GM19238 (cell line): ENCODE measurements around the gene AREL1.

ENCODE experiments used
- DNase-seq: peaks from one replicate; pipeline ENCODE4 v3.0.0; 2011; ENCODE audit warnings: low spot score; ENCODE audit not compliant: insufficient read length

AREL1 gene

DNA sequence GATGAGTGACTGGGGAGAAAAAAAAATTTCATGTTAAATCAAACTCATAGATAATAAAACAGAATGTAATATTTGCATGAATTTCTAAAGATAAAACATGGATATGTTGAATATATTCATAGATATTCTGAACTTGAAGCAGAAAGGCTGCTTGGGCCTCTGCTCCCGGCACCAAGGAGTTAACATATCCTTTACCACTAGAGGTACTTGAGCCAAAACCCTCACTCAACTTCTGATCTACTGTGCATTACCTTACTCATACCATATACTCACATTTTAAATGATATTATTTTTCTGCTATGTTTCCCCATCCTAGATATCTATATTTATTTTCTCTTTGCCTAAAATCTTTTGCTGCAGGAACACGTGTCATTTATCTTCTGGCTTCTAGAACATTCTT, 14.9 kb downstream of the AREL1 start:
- no peak for DNase-seq

DNA sequence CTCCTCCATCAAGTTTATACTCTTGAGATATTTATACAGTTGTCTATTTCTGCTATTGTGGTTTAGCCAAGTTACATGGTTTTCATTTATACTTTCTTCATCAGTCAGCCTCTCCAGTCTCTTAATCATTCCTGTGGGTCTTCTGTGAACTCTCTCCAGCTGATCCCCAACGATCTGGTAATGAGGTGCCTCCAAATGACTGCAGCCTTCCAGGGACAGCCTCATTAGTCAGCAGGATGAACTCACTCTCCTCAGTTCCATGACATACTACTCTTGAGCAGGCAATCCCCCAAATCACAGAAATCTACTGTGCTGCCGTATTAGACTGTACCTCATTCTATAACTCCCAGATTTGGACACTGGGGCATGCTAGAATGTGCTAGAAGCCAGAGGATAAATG, 15.3 kb downstream of the AREL1 start:
- DNase-seq = no peak

DNA sequence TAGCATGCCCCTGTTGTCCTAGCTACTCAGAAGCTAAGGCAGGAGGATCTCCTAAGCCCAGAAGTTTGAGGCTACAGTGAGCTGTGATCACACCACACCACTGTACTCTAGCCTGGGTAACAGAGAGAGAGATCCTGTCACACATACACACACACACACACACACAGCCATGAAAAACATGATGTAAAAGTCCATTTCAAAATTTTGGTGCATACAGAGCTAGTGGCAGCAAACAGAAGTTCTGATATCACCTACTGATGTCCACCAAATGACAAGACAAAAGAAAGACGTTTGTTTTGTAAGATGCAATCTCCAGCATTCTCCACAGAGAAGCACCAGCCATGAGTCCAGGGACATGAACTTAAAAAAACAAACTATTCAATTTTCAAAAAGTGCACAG, 15.9 kb downstream of the AREL1 start:
- no peak for DNase-seq

DNA sequence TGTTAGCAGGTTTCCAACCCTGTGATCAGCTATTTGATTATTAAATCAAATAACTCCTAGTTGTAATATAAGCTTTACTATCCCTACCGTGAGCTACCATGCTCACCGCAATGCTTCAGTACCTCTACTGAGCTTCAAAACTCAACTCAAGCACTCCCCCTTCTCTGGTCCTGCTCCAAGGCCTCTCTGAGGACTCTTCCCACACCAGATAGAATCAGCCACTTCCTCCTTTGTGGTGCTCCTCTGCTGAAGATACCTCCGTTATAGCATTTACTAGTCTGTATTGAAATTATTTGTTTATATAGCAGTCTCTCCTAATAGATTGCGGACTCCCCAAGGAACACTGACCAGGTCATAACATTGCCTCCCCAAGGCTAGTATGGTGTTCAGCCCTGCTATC, 17.5 kb downstream of the AREL1 start:
- DNase-seq = no peak

DNA sequence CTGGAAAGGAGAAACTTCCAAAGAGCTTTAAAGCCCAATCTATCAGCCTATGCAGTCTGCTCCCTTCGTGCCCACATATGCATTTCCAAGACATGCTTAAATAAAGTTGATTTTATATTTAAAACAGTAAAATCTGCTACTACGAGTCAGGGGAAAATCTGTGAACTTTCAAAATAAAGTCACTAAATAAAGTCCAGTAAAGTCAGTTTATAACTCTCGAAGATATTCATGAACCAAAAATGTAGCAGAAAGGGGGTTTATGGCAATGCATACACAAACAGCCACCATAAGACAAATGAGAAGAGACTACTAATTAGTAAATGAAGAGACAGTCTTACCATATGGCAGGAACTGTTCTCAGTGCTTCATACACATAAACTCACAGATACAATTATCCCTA, 19.7 kb downstream of the AREL1 start:
- no peak for DNase-seq

DNA sequence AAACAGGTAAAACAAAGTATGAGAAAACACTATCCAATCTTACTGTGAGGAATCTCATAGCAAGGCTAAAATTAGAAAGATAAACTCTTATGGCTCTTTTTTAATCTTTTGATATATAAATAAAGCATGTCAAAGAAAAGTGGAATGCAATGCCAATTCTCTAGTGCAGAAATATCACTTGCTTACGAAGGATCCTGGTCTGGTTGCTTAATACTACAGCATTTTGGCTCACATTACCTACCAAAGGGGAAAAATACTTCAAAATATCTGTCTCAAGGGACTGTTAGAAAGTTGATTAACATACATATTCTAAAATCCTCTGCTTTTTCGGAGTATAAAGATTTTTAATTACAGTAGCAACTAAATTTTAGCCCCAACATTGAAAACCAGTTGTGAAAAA, 21.4 kb downstream of the AREL1 start:
- no peak for DNase-seq

DNA sequence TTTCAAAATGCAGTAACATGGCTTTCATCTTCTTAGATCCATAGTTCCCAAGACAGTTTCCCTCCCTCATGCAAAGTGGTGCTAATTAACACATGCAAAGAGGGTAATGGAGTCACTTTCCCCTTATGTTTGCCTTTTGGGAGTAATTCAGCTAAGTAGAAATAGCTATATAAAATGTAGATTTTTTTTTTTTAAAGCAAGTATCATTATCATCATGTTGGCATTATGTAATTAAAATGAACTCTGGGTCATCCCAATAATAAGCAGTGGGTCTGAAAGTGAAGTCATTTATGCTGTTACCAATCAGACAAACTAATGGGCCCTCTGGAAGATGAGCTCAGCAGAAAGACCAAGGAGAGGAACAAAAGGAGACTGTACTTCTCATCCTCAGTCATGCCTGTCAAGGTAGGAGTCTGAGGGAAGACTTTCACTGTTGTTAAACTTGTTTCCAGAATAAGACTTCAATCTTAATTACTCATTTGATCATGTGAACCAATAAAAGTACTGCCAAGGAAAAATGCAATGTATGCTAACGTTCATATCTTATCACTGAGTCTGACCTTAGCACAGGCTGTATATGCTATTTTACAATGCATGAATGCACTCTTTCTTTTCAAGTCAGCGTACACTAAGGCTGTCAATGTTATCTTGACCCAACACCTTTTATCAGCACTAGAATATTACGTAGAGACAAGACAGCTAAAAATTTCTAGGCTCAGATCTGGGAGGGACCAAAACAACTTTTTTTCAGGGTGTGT, 26.8 kb downstream of the AREL1 start:
- no peak for DNase-seq

DNA sequence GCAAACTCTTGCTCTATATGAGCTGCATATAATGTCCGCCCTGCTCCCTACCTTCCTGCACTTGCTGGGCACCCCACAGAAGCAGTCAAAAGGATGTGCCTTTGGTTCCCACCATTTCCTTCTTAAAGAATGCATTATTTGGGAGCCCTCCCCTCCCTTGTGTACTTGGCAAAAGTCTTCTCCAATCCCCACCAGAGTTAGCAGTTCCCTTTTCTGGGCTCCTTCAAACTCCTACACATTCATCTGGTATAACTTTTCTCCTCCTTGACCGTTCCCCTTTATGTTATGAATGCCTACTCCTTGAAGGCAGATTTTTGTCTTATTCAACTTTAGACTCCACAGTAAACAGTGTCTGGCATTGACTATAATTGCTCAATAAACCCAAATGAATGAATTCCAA, 27.8 kb downstream of the AREL1 start:
- no peak for DNase-seq

DNA sequence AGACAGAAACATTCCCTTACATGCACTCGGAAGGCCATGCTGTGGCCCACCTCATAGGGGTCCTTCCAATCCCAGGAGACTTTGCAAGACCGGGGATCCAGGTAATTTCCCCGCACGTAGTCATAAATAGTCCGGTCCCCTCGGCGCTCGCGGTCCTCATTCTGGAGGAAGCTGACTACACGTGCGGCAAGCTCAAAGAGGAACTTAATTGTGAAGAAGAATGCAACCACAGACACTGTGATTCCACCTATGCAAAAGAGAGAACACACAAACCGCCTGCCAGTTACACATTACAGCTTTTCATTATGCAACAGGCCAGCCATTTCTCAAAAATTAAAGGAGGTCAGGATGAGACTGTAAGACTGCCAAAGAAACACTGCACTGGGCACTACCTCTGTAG, 28.4 kb downstream of the AREL1 start:
- peak; percentile 53 for DNase-seq

DNA sequence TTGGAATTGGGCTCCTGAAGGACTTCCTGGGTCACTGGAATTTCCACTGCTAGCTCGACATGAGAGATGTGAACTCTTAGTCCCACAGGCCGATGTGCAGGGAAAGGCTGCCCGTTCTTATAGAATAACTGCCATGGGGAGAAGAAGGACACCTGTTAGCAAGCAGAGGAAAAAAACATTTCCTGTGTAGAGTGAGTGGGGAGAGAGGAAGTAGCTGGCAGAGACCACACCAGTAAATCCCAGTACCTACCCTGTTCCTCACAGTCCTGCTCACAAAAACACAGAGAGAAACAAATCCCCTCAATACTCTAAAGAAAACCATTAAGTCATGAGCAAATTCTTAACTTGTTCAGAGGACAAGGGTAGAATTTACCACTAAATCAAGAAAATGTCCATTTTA, 29.5 kb downstream of the AREL1 start:
- DNase-seq = no peak

DNA sequence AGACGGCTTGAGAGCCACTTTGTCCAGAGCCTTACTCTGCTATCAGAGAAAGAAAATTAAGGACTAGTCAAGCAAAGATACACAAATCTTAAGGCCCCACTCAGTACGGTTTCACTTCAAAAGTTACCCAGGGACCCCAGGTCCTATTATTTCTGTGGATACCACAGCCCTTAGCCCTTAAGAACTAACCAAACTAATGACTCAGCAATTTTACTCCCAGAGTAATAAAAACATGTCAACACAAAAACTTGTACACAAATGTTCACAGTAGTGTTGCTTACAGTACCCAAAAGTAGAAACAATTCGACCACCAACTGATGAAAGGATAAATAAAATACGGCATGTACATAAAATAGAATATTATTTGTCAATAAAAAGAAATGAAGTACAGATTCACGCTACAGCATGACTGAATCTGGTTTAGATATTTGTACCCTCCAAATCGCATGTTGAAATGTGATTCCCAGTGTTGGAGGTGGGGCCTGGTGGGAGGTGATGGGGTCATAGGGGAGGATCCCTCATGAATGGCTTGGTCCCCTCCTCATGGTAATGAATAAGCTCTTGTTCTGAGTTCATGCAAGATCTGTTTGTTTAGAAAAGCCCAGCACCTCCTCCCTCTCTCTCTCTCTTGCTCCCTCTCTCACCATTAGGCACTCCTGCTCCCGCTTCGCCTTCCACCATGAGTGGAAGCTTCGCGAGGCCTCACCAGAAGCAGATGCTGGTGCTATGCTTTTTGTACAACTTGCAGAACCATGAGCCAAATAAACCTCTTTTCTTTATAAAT, 30.5 kb downstream of the AREL1 start:
- DNase-seq = no peak

DNA sequence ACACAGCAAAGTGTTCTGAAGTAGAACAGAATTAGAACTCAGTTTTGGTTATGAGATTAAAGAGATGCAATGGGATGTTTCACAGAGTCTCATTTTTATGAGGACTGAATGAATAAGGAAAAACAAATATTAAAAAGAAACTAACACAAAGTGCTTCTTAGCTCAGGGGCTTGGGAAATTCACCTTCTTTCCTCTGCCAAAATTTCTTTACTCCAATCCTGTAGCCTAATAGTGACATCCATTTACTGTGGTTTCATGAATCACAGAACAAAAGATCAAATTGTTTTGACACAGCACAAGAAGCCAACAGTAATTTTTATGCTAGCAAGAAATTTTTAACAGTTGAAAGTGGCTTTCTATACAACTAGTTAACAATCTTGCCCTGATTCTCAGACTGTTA, 37.7 kb downstream of the AREL1 start:
- no peak for DNase-seq

DNA sequence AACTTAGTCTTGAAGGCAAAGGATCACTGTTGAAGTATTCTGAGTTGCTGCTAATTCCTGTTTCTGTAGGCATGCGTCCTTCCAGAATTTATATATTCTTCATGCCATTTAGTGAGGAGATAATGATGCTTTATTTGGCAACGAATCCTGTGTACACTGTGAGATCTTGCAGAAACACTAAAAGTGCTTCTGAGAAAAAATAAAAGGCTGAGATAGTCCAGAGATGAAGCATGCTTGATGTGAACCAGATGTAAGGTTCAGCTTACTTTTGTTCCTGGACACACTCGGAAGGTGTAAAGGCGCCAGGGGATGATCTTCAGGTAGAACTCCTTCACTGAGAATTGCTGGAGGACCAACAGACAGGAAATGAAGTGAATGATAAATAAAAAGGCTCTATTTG, 39.1 kb downstream of the AREL1 start:
- no peak for DNase-seq

DNA sequence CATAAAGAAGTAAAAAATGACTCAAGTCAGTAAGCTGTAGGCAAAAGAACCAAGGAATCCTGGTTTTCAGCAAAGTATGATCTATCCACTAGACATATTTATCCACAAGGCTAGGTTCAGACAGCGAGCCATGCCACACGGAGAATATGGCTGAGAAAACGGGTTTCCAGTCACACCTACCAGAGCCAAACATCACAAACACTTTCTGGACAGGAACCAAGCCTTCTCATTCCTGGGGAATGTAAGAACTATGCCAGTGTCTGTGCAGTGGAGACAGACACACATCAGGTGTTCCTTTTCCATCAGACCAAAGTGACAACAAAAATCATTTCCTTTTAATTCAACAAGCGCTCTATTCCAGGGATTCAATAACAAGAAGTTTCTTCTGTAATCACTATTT, 41.1 kb downstream of the AREL1 start:
- no peak for DNase-seq

DNA sequence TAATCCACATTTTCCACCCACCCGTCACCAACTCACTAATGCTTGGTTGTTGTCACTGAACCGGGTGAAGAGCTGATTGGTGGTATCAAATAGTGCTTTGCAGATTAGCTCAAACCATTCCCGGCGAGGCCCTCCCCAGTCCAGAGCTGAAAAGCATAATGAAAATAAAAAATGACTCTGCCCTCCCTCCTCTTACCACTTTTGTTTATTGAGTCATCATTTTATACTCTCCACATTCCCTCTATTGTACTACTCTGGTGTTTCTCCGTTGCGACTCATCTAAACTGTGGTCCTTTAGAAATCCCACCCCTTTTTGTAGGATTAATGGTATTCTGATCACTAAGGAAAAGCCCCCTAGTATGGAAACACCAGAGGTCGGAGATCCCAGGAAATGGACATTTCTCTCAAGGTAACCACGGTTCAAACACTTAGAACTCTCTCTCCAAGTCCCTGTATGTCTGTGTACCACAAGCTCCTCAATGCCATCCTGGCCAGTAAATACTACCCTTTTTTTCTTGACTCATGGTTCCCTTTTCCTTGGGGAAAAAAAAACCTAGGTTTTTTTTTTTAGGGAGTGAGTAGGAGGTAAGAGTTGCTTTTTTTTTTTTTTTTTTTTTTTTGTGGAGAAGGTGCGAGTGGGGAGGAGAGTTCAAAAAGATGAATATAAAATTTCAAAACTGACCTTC, 42.0 kb downstream of the AREL1 start:
- no peak for DNase-seq

DNA sequence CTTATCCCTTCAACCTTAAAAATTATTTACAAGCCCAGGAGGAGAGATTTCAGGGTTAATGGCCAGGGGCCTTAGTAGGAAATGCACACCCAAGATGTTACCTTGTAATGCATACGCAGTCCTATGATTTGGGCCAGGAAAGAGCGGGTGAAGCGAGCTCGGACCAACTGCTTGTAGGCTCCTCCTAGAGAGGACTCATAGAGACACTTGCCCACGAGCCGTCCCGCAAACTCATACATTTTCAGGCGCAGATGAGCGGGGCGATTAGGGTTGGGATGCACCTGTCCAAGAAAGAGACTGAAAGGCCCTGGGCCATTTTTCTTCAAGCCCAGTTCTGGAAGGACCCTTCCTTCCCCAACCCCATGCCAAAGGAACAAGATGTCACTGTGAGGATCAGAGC, 43.0 kb downstream of the AREL1 start:
- DNase-seq = no peak

DNA sequence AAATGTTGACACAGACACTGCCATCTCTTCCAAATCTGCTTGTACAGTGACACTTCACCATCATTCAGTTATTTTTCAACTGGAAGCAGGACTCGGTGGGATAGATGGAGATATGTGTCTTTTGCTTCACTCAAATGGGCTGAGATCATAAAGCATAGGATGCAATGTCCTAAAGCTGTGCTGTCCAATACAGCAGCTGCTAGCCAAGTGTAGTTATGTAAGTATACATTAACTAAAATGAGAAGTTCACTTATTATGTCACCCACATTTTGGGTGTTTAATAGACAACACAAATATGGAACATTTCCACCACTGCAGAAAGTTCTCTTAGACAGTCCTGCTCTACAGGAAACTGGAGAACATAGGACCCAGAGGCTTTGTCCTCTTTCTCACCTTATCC, 43.6 kb downstream of the AREL1 start:
- DNase-seq = no peak

DNA sequence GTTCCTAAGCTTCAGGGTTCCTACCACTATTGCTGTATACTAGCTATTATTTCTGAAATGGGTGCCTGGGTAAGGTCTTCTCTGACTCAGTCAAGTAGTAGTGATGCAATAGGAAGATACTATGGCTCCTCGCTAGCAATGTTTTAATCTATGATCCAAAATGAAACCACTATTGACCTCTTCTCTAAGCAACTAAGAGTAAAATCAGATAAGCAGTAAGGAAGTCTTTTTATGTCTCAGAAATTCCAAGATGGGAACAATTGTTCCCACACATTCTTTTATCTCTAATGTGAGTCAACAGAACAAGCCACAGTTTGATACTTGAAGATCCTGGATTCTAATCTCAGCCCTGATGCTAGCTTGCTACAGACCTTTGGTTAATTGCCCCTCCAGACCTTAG, 45.1 kb downstream of the AREL1 start:
- no peak for DNase-seq

DNA sequence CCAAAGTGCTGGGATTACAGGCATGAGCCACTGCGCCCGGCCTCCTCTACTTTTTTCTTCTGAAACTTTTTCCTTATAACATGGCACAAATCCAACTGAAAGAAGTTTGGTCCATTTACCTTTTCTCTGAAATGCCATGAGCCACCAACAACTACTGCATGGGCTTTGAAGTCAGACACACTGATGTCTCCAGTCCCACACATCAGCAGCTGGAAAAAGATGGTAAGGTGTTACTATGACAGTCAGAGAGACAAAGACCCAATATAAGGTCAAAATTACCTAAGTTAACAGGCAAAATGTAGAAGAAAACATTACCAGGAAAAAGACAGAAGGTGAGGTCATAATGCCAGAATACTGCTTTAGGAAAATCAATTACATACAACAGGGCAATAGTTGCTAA, 48.2 kb downstream of the AREL1 start:
- no peak for DNase-seq

DNA sequence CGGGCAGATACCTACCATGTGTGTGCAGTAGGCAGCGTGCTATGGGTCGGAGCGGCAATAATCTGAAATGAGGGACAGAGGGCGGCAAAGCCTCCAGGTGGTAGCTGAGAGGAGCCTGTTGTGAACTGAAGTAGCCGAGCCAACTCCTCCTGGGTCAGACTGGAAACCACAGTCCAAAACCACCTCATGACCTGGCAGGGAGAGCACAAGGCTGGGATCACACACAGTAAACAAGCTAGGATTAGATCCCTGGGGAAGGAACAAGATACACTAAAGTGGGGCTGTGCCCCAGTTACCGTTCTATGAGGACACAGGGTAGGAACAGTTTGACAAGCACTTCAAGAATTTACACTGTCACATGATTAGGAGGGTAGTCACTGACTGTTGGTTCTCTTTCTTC, 49.0 kb downstream of the AREL1 start:
- no peak for DNase-seq

DNA sequence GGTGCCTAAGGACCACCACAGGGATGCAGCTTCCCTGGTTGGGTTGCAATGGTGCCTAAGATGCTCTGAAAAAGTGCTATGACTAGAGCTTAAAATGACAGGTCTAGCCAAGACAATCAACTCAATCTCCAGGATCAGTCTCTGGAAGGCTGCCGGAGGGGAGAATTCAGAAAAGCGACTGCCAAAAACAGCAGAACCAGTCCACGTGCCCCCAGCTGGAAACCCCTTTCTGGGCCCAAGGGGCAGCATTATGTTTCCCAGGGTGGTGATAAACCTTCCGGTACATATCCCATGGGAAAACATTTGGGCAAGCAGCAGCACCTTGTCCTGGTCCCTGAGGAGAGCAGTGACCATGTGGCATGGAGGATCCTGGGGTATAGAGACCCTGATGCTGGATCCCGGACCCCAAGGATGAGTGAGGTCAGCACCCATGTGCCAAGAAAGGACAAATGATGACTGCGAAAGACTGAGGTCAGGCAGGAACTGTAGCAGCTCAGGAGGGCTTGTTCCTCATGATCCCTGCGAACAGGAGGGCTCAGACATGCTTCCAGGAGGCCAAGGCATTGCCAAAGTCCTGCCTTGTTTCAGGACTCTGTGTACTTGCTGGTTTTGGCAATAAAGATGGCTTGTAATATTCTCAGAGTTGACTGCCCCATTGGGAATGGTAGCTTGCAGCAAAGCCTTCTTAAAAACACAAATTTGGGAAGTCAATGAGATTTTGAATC, 51.0 kb downstream of the AREL1 start:
- no peak for DNase-seq

DNA sequence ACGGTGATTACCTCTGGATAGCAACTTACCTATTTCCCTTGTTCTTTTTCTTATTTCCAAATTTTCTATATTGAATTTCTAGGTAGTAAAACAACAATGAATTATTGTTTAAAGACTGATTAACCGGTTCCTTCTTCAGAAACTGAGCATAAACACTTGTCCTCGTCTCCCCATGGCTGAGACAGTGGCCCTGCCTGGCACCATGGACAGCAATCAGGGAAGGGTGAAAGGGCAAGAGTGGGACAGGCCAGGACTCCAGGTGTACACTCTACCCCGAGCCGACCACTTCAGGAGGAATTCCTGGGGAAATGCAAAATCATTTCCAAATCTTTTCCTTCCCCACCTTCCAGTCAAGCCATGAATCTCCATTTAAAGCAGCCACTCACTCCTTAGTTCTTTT, 52.0 kb downstream of the AREL1 start:
- DNase-seq = no peak
